PFSK-1 (cell line): ENCODE results near the gene GALNT18.

Experiments used
- FOXP2 ChIP-seq: optimal IDR thresholded peaks from 2 replicates; pipeline ENCODE3; 2011; ENCODE audit warnings: borderline replicate concordance, control low read depth, inconsistent platforms; ENCODE audit not compliant: insufficient read depth; ENCODE audit errors: extremely low read length, extremely low read depth
- POLR2AphosphoS5 ChIP-seq: IDR thresholded peaks from 2 replicates; pipeline ENCODE4 v1.6.1; 2012; ENCODE audit warnings: low read depth, mild to moderate bottlenecking, control low read depth, low read length, moderate library complexity
- SIN3A ChIP-seq: IDR thresholded peaks from 2 replicates; pipeline ENCODE4 v1.6.1; 2012; ENCODE audit warnings: mild to moderate bottlenecking, low read length, moderate library complexity, borderline replicate concordance; ENCODE audit not compliant: insufficient read depth
- TAF1 ChIP-seq: IDR thresholded peaks from 2 replicates; pipeline ENCODE4 v1.6.1; 2012; ENCODE audit warnings: low read length, control low read depth, borderline replicate concordance; ENCODE audit not compliant: insufficient read depth
- TF ChIP-seq, protein P1 (sequence below), 2 experiments: IDR thresholded peaks; 2 replicates each; pipeline versions ENCODE4 v1.6.1 to v1.8.0; 2011 to 2012; ENCODE audit warnings: low read depth in 2 of 2, low read length in 2 of 2, control low read depth in 1 of 2, inconsistent platforms in 1 of 2, mild to moderate bottlenecking in 1 of 2, moderate library complexity in 1 of 2; ENCODE audit not compliant: insufficient read depth in 1 of 2

DNA sequence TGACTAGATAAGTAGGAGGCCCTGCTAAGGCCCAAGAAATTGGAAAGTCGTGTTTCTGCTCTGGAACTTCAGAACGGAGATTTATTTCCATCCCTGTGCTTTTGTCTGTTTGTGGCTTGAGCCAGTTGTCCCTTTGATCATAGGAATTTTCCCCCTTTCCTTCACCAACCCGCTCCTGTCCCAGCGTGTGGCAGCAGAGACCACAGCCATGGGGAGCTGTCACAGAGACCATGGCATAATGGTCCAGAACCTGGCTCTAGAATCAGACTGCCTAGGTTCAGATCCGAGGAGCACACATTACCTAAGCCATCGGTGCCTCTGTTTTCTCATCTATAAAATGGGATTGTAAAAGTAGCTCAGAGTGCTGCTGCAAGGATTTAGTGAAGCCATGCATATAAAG is 128.1 kb downstream of the GALNT18 start:
- no peak for TF ChIP-seq POLR2AphosphoS5
- TF ChIP-seq, protein P1, sequence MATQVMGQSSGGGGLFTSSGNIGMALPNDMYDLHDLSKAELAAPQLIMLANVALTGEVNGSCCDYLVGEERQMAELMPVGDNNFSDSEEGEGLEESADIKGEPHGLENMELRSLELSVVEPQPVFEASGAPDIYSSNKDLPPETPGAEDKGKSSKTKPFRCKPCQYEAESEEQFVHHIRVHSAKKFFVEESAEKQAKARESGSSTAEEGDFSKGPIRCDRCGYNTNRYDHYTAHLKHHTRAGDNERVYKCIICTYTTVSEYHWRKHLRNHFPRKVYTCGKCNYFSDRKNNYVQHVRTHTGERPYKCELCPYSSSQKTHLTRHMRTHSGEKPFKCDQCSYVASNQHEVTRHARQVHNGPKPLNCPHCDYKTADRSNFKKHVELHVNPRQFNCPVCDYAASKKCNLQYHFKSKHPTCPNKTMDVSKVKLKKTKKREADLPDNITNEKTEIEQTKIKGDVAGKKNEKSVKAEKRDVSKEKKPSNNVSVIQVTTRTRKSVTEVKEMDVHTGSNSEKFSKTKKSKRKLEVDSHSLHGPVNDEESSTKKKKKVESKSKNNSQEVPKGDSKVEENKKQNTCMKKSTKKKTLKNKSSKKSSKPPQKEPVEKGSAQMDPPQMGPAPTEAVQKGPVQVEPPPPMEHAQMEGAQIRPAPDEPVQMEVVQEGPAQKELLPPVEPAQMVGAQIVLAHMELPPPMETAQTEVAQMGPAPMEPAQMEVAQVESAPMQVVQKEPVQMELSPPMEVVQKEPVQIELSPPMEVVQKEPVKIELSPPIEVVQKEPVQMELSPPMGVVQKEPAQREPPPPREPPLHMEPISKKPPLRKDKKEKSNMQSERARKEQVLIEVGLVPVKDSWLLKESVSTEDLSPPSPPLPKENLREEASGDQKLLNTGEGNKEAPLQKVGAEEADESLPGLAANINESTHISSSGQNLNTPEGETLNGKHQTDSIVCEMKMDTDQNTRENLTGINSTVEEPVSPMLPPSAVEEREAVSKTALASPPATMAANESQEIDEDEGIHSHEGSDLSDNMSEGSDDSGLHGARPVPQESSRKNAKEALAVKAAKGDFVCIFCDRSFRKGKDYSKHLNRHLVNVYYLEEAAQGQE (IDR thresholded peaks at IDR 0.05; ENCODE audit: insufficient read depth in 1 of 2, low read depth in 2 of 2, low read length in 2 of 2), result no peak
- TF ChIP-seq TAF1, result no peak
- no peak for TF ChIP-seq FOXP2
- TF ChIP-seq SIN3A, result no peak
